ENCODE results near the gene TBCB. TPM values are rescaled to one million over a fixed set of nuclear protein-coding genes. Genes with fewer than 3 reads are reported as not detected.

TBCB gene
- polyA plus RNA-seq, 1 of the 3 experiments (the other 2 are of a cell fraction): 712 TPM

- TF ChIP-seq USF1 (IDR thresholded peaks at IDR 0.05; ENCODE audit: borderline replicate concordance, low read depth) (no peak), GATA2 (CRISPR knock-in tag; IDR thresholded peaks at IDR 0.05) (no peak), USF2 (IDR thresholded peaks at IDR 0.05; ENCODE audit: borderline replicate concordance, low read depth, low read length) (no peak), ELF1 (IDR thresholded peaks at IDR 0.05) (no peak)
These were observed 35.3 kb downstream of the TBCB start (continued) for GRCh38 chr19:36150586-36150985.

DNA sequence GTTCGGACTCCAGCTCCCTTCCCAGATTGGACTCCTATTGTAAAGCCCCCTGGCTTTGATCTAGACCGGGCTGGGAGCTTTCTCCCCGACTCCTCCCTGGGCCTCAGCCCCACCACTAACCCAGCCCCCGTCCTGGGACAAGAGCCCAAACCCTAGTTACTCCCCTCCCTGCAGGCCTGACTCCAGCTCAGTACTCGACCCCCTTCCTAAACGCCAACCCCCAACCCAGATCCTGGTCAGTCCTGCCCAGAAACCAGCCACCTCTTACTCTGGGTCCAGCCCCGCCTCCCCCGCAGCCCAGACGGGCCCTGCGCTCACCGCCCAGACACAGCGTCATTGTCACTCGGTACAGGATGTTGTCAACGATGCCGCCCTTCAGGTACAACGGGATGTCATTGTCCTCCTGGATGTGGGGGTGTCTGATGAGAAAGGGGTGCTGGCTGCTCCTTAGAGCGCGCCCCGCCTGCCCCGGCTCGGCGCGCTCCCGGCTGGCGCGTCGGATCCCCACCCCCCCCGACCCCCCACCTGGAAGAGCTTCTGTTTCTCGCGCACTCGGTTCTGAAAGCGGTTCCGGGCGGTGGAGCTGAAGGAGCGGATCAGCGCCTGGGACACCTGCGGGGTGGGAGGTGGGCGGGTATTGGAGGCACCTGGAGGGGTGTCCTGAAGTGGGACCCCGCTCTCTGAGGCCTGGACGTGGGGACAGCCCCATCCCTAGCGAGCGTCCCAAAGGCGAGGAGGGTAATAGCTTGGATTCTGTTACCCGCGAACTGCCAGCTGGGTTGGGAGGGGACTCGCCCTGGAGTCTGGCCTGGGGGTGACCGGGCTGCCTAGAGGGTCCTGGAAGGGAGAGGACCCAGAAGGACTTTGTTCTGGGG is 36.1 kb downstream of the TBCB start:
- Histone ChIP-seq H3K9me3 (no peaks in the 10 kb centered on the region), H3F3A (replicated peaks; ENCODE audit: insufficient read depth) (peaks cover 15% of the 10 kb centered on the region), H3K4me2 (no peak overlapping the region), H3K9me2 (no peaks in the 10 kb centered on the region), H3K27me3 (ENCODE audit: insufficient read depth) (no peaks in the 10 kb centered on the region), H3K27ac (ENCODE audit: low read depth in 2 of 2, low read length in 1 of 2) (no peak overlapping the region), H3K79me2 (ENCODE audit: insufficient read depth) (peaks cover 6% of the 10 kb centered on the region; the same call in 1 of the 2 replicates), H3K36me3 (replicated peaks in 1 of 2; ENCODE audit: control insufficient read depth in 1 of 2, insufficient read depth in 2 of 2, low read length in 1 of 2) (peaks cover 23 to 37% of the 10 kb centered on the region in 2 experiments), H3K9ac (no peak overlapping the region), H2AFZ (ENCODE audit: low read depth) (no peak overlapping the region), H4K20me1 (ENCODE audit: insufficient read depth) (peaks cover 7% of the 10 kb centered on the region; the same call in 1 of the 2 replicates), H3K4me3 (ENCODE audit: low read depth in 2 of 2, low read length in 1 of 2) (no peak overlapping the region), H3K4me1 (ENCODE audit: control insufficient read depth in 1 of 2, insufficient read depth in 2 of 2, low read depth in 1 of 2, low read length in 1 of 2) (no peaks in the 10 kb centered on the region)
- ChIA-PET CTCF (interaction anchor here (1.1 to 2.4 kb wide), 2 partner anchors 19 to 24 kb away, joined by 5 to 9 read pairs; no protein-coding TSS in a partner anchor), POLR2A (no interaction called here)
- no peak for DNase-seq
- TF ChIP-seq GATA2 (CRISPR knock-in tag; IDR thresholded peaks at IDR 0.05): no peak
- no peak for TF ChIP-seq CHD2 (IDR thresholded peaks at IDR 0.05; ENCODE audit: low read length, partially characterized antibody)
- no peak for TF ChIP-seq ELF1 (IDR thresholded peaks at IDR 0.05)
- 96% methylated on average over 43 of the region's 47 CpGs for WGBS (ENCODE audit: low lambda C conversion rate)

DNA sequence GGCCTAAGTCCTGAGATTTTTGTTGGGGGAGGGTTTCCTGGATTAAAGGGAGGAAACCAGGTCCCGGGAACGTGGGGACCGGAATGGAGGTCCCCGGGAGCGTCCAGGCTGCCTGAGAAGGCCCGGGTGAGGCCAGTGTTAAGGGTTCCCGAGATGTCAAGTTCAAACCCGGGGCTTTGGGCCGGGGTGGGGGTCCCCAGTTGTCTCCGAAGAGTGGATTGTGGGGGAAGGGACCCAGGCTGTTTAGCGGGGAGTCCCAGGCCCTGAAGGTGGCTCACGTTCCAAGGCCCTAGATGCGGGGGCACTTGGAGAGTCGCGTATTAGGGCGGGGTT is 36.7 kb downstream of the TBCB start:
- Histone ChIP-seq H3K4me1 (ENCODE audit: control insufficient read depth in 1 of 2, insufficient read depth in 2 of 2, low read depth in 1 of 2, low read length in 1 of 2) (no peaks in the 10 kb centered on the region), H3K79me2 (ENCODE audit: insufficient read depth) (peaks cover 6% of the 10 kb centered on the region; the same call in 1 of the 2 replicates), H4K20me1 (ENCODE audit: insufficient read depth) (0 out of 2 replicates have a peak, but pooled peaks cover 2% of the 10 kb centered on the region), H3K36me3 (replicated peaks in 1 of 2; ENCODE audit: control insufficient read depth in 1 of 2, insufficient read depth in 2 of 2, low read length in 1 of 2) (peaks cover 17 to 31% of the 10 kb centered on the region in 2 experiments), H3F3A (replicated peaks; ENCODE audit: insufficient read depth) (peaks cover 10% of the 10 kb centered on the region), H3K4me2 (no peak overlapping the region), H2AFZ (ENCODE audit: low read depth) (no peak overlapping the region), H3K9ac (no peak overlapping the region), H3K4me3 (ENCODE audit: low read depth in 2 of 2, low read length in 1 of 2) (no peak overlapping the region), H3K27me3 (ENCODE audit: insufficient read depth) (no peaks in the 10 kb centered on the region), H3K9me3 (no peaks in the 10 kb centered on the region), H3K9me2 (no peaks in the 10 kb centered on the region), H3K27ac (ENCODE audit: low read depth in 2 of 2, low read length in 1 of 2) (no peak overlapping the region)
- TF ChIP-seq, protein P1, sequence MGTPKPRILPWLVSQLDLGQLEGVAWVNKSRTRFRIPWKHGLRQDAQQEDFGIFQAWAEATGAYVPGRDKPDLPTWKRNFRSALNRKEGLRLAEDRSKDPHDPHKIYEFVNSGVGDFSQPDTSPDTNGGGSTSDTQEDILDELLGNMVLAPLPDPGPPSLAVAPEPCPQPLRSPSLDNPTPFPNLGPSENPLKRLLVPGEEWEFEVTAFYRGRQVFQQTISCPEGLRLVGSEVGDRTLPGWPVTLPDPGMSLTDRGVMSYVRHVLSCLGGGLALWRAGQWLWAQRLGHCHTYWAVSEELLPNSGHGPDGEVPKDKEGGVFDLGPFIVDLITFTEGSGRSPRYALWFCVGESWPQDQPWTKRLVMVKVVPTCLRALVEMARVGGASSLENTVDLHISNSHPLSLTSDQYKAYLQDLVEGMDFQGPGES (IDR thresholded peaks at IDR 0.05; ENCODE audit: low read depth, low read length): no peak
- no peak for TF ChIP-seq USF1 (IDR thresholded peaks at IDR 0.05; ENCODE audit: borderline replicate concordance, low read depth)
- no peak for TF ChIP-seq NRF1 (IDR thresholded peaks at IDR 0.05; ENCODE audit: low read depth, low read length)
- no peak for TF ChIP-seq FOXM1 (IDR thresholded peaks at IDR 0.05; ENCODE audit: low read depth)
- TF ChIP-seq GABPA (IDR thresholded peaks at IDR 0.05; ENCODE audit: low read depth): no peak
- ChIA-PET POLR2A (no interaction called here), CTCF (interaction anchor here (1.1 kb wide), 1 partner anchor 18 kb away, joined by 5 read pairs; no protein-coding TSS in a partner anchor)
- 95% methylated on average over 16 of the region's 16 CpGs for WGBS (ENCODE audit: low lambda C conversion rate)
- DNase-seq: no peak
